Esophagus muscularis mucosa (tissue), 4 donors: Measurements from ENCODE around the gene GGACT. TPM values are rescaled to one million over a fixed set of nuclear protein-coding genes. Genes with fewer than 3 reads are reported as not detected.

Source experiments
- DNase-seq: peaks from one replicate; pipeline ENCODE4 v3.0.0-alpha.2; 2017; ENCODE audit errors: extremely low spot score
- H3K27ac ChIP-seq, 4 donors: fragments of 200-600 bp; sonication (generic); replicated peaks in 1 of 4; 1 replicate in 3 of 4; 2 replicates in 1 of 4; pipeline ENCODE4 v1.5.1; 2016 to 2019; ENCODE audit warnings: mild to moderate bottlenecking in 1 of 4
- H3K27me3 ChIP-seq, 4 donors: fragments of 200-600 bp; sonication (generic); one replicate each; pipeline versions ENCODE4 v1.5.1 to v1.6.0; 2016 to 2019
- H3K36me3 ChIP-seq, 4 donors: fragments of 200-600 bp; sonication (generic); one replicate each; pipeline ENCODE4 v1.5.1; 2016 to 2019
- H3K4me1 ChIP-seq, 4 donors: fragments of 200-600 bp; sonication (generic); one replicate each; pipeline ENCODE4 v1.5.1; 2016 to 2019
- H3K4me3 ChIP-seq, 4 donors: fragments of 200-600 bp; sonication (generic); 1 replicate in 2 of 4; 2 replicates in 2 of 4; pipeline ENCODE4 v1.5.1; 2016 to 2019; ENCODE audit warnings: mild to moderate bottlenecking in 4 of 4, moderate library complexity in 1 of 4
- H3K9me3 ChIP-seq, 4 donors: fragments of 200-600 bp; sonication (generic); 1 replicate in 3 of 4; 2 replicates in 1 of 4; pipeline ENCODE4 v1.5.1; 2016 to 2019
- CTCF ChIP-seq, 3 experiments: fragments of 200-600 bp in 2 of 3; fragments of 450-650 bp in 1 of 3; sonication (generic) in 2 of 3; IDR thresholded peaks; one replicate each; pipeline ENCODE4 v1.5.1; 2017 to 2019; ENCODE audit warnings: antibody characterized with exemption in 3 of 3, mild to moderate bottlenecking in 2 of 3, moderate library complexity in 1 of 3
- EP300 ChIP-seq: sonication (generic); formaldehyde crosslinking; IDR thresholded peaks from one replicate; pipeline ENCODE4 v1.6.1; 2017; ENCODE audit warnings: antibody characterized with exemption
- POLR2A ChIP-seq: fragments of 450-650 bp; IDR thresholded peaks from one replicate; pipeline ENCODE4 v1.6.1; 2017; ENCODE audit warnings: antibody characterized with exemption, moderate library complexity, mild to moderate bottlenecking, low read depth
- POLR2AphosphoS5 ChIP-seq, 2 donors: sonication (generic); formaldehyde crosslinking; IDR thresholded peaks; one replicate each; pipeline ENCODE4 v1.6.1; 2017; ENCODE audit warnings: antibody characterized with exemption in 2 of 2
- WGBS: methylation state at CpG from one replicate; pipeline ENCODE4 v1.1.5; 2018; 5-methylcytosine and 5-hydroxymethylcytosine counted together
- intact Hi-C: fragments of 100-400 bp; cut with DNase I; formaldehyde crosslinking; loops from one replicate; pipeline ENCODE4 v1.15.1; 2023
- total RNA-seq, 4 donors: library from RNA; depleted of rRNA; stranded (reverse); fragments of >200 nt; gene quantifications; one replicate each; pipeline versions ENCODE4 v1.1.0 to v1.2.1, GENCODE V29; 2016

The GGACT gene
- total RNA-seq, 4 donors from 2014 or later: 1.2 to 2.9 (median 1.3) TPM

- no peak for DNase-seq
- WGBS: 58% methylated on average over 8 of the region's 8 CpGs
- Histone ChIP-seq H3K27ac (no peak overlapping the region), H3K27me3 (no peaks in the 10 kb centered on the region), H3K36me3 (peaks cover 0 to 10% (median 3%) of the 10 kb centered on the region in 4 donors), H3K9me3 (no peaks in the 10 kb centered on the region), H3K4me1 (no peaks in the 10 kb centered on the region), H3K4me3 (no peak overlapping the region)
- intact Hi-C loops: no loop called here
- no peak for TF ChIP-seq EP300
- TF ChIP-seq POLR2A: no peak
- TF ChIP-seq POLR2AphosphoS5 (IDR thresholded peaks at IDR 0.05): no peak
- no peak for TF ChIP-seq CTCF (IDR thresholded peaks at IDR 0.05)
Measured at GRCh38 chr13:100602493-100603111, 14.0 kb upstream of the GGACT start.

GRCh38 chr13:100601716-100602115 is 13.1 kb upstream of the GGACT start:
- 98% methylated on average over 7 of the region's 7 CpGs for WGBS
- Histone ChIP-seq H3K36me3 (peaks cover 0 to 4% (median under 1%) of the 10 kb centered on the region in 4 donors), H3K4me3 (no peak overlapping the region), H3K9me3 (no peaks in the 10 kb centered on the region), H3K4me1 (no peaks in the 10 kb centered on the region), H3K27ac (no peak overlapping the region), H3K27me3 (no peaks in the 10 kb centered on the region)
- no peak for TF ChIP-seq POLR2A
- TF ChIP-seq EP300: no peak
- TF ChIP-seq CTCF (IDR thresholded peaks at IDR 0.05): no peak
- no peak for TF ChIP-seq POLR2AphosphoS5 (IDR thresholded peaks at IDR 0.05)
- no peak for DNase-seq
- intact Hi-C loops: no loop called here

GRCh38 chr13:100600915-100601314 is 12.3 kb upstream of the GGACT start:
- no peak overlapping the region for H3K4me3 ChIP-seq
- no peaks in the 10 kb centered on the region for H3K9me3 ChIP-seq
- no peak for TF ChIP-seq EP300
- no peak for TF ChIP-seq POLR2A
- H3K27ac ChIP-seq: no peak overlapping the region
- no peaks in the 10 kb centered on the region for H3K27me3 ChIP-seq
- intact Hi-C loops: no loop called here
- no peaks in the 10 kb centered on the region for H3K36me3 ChIP-seq
- WGBS: 62% methylated on average over 6 of the region's 6 CpGs
- no peaks in the 10 kb centered on the region for H3K4me1 ChIP-seq
- DNase-seq: no peak

- Histone ChIP-seq H3K27me3 (no peaks in the 10 kb centered on the region), H3K4me3 (no peak overlapping the region), H3K36me3 (no peaks in the 10 kb centered on the region), H3K4me1 (no peaks in the 10 kb centered on the region), H3K27ac (no peak overlapping the region), H3K9me3 (no peaks in the 10 kb centered on the region)
- no peak for DNase-seq
- WGBS: 94% methylated on average over 6 of the region's 6 CpGs
- TF ChIP-seq CTCF (IDR thresholded peaks at IDR 0.05): no peak
- TF ChIP-seq POLR2AphosphoS5 (IDR thresholded peaks at IDR 0.05): no peak
- no peak for TF ChIP-seq EP300
- TF ChIP-seq POLR2A: no peak
- intact Hi-C loops: no loop called here
Measured at GRCh38 chr13:100600461-100600860, 11.9 kb upstream of the GGACT start.

GRCh38 chr13:100597253-100597652 is 8.7 kb upstream of the GGACT start:
- TF ChIP-seq CTCF (IDR thresholded peaks at IDR 0.05) (no peak), EP300 (no peak), POLR2AphosphoS5 (IDR thresholded peaks at IDR 0.05) (no peak), POLR2A (no peak)
- H3K27ac ChIP-seq: no peak overlapping the region
- no peaks in the 10 kb centered on the region for H3K9me3 ChIP-seq
- no peaks in the 10 kb centered on the region for H3K4me1 ChIP-seq
- intact Hi-C loops: no loop called here
- no peak overlapping the region for H3K4me3 ChIP-seq
- WGBS: 85% methylated on average over 4 of the region's 4 CpGs
- no peaks in the 10 kb centered on the region for H3K36me3 ChIP-seq
- H3K27me3 ChIP-seq: no peaks in the 10 kb centered on the region
- no peak for DNase-seq
